Upper lobe of left lung (tissue), 6 donors: ENCODE data around the gene G6PC3. TPM values are rescaled to one million over a fixed set of nuclear protein-coding genes. Genes with fewer than 3 reads are reported as not detected.

Source experiments
- ATAC-seq, 2 donors: fragments of 200-7000 bp; cut with Tn5 transposase; one replicate each; pipeline ENCODE4 v1.9.1; 2022; ENCODE audit warnings: mild to moderate bottlenecking in 2 of 2, moderate library complexity in 2 of 2; ENCODE audit not compliant: low FRiP score in 2 of 2
- DNase-seq, 2 donors: peaks; one replicate each; pipeline ENCODE4 v3.0.0-alpha.2; 2019 to 2020
- H3K27ac ChIP-seq, 4 donors: fragments of 200-600 bp; sonication (generic); one replicate each; pipeline ENCODE4 v1.5.1; 2016 to 2019
- H3K27me3 ChIP-seq, 4 donors: fragments of 200-600 bp; sonication (generic); one replicate each; pipeline ENCODE4 v1.5.1; 2017 to 2019
- H3K36me3 ChIP-seq, 4 donors: fragments of 200-600 bp; sonication (generic); one replicate each; pipeline ENCODE4 v1.5.1; 2016 to 2019
- H3K4me1 ChIP-seq, 4 donors: fragments of 200-600 bp; sonication (generic); one replicate each; pipeline ENCODE4 v1.5.1; 2018 to 2019
- H3K4me3 ChIP-seq, 4 donors: fragments of 200-600 bp; sonication (generic); one replicate each; pipeline ENCODE4 v1.5.1; 2017 to 2019; ENCODE audit warnings: mild to moderate bottlenecking in 2 of 4, moderate library complexity in 1 of 4
- H3K9me3 ChIP-seq, 4 donors: fragments of 200-600 bp; sonication (generic); one replicate each; pipeline ENCODE4 v1.5.1; 2018 to 2019
- CTCF ChIP-seq, 6 experiments: fragments of 450-650 bp in 4 of 6; fragments of 200-600 bp in 2 of 6; sonication (generic) in 2 of 6; IDR thresholded peaks; one replicate each; pipeline ENCODE4 v1.5.1; 2016 to 2019; ENCODE audit warnings: antibody characterized with exemption in 6 of 6
- EP300 ChIP-seq, 4 donors: sonication (generic); formaldehyde crosslinking; IDR thresholded peaks; one replicate each; pipeline ENCODE4 v1.5.1; 2017; ENCODE audit warnings: antibody characterized with exemption in 4 of 4, control low read depth in 2 of 4
- POLR2A ChIP-seq, 4 donors: fragments of 450-650 bp; IDR thresholded peaks; one replicate each; pipeline ENCODE4 v1.5.1; 2016 to 2017; ENCODE audit warnings: antibody characterized with exemption in 4 of 4, mild to moderate bottlenecking in 2 of 4
- POLR2AphosphoS5 ChIP-seq, 2 donors: sonication (generic); formaldehyde crosslinking; IDR thresholded peaks; one replicate each; pipeline ENCODE4 v1.5.1; 2017; ENCODE audit warnings: antibody characterized with exemption in 2 of 2
- WGBS, 2 donors: methylation state at CpG; one replicate each; pipeline ENCODE4 v1.1.5; 2017 to 2018; 5-methylcytosine and 5-hydroxymethylcytosine counted together
- total RNA-seq, 6 donors: library from RNA; depleted of rRNA in 4 of 6; stranded (reverse); fragments of >200 nt in 4 of 6; gene quantifications; one replicate each; pipeline versions ENCODE4 v1.1.0 to v1.2.1, GENCODE V29; 2016 to 2021
- donor health status: DM: no; HTN: no; CAD: no; lungs with moderate emphysema.
- donor health status: DM: no; HTN: yes; CAD: no; lungs with severe emphysema.

Gene G6PC3
- total RNA-seq, 6 donors from 2014 or later: 16.8 to 63.0 (median 33.8) TPM

DNA sequence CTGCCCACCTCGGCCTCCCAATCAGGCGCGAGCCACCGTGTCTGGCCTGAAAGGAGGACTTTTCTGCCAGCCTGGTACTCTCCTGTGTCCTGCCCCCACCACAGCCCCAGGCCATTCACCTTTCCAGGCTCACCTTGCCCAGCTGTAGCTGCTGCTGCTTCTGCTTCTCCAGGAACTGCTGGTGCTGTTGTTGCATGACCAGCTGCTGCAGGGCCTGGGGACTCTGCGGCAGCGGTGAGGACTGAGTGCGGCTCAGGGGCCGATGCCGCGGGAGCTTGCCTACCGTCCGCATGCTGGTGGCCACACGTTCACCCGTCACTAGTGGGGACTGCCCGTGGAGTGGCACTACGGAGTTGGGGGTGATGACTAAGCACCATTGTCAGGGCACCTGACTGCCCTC lies 17.7 kb downstream of the G6PC3 start:
- H3K4me1 ChIP-seq: peaks cover 0 to 3% (median 0%) of the 10 kb centered on the region in 4 donors
- H3K27me3 ChIP-seq: no peaks in the 10 kb centered on the region
- H3K4me3 ChIP-seq: no peak overlapping the region
- peak in 1 of 2 donors; percentile 52 for DNase-seq
- H3K36me3 ChIP-seq: peaks cover 43 to 97% (median 76%) of the 10 kb centered on the region in 4 donors
- no peak overlapping the region for H3K27ac ChIP-seq
- 94 to 98% methylated on average over 14 of the region's 16 CpGs for WGBS, 2 donors
- no peak for ATAC-seq
- TF ChIP-seq CTCF (IDR thresholded peaks at IDR 0.05) (no peak), POLR2A (IDR thresholded peaks at IDR 0.05) (no peak), EP300 (IDR thresholded peaks at IDR 0.05) (no peak), POLR2AphosphoS5 (IDR thresholded peaks at IDR 0.05) (no peak)
- no peaks in the 10 kb centered on the region for H3K9me3 ChIP-seq

DNA sequence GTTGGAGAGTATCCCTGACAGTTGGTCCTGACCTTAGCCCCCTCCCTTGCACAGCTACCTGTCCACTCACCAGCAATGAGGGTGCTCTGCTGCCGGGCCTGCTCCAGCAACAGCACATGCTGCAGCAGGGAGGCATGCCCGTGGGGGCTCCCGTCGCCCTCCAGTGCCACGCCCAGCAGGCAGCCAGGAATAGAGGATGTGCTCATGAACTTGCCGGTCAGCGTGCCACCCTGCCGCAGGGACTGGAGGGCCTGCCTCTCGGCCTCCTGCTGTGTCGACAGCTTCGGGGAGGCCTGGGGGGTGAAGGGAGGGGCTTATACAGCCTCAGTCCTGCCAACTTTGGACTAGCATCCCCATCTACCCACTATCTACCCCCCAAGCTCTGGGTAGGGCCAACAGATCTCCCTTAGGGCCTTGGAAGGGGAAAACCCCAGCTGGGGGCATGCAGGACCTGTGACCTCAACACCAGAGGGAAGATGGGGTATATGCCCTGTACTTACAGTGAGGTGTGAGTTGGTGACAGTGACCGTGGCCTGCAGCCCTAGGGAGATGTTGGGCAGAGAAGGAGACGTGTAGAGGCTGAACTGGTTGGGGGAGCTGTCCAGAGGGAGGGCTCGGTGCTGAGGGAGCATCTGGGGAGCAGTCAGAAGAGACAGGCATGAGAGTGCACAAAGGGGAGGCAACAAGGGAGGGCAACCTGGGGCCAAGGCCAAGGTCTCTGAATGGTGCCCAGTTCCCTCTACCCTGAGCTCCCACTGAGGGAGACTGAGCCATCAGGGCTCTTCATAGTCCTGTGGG lies 20.9 kb downstream of the G6PC3 start:
- Histone ChIP-seq H3K4me1 (peaks cover 15 to 17% (median 17%) of the 10 kb centered on the region in 4 donors), H3K36me3 (peaks cover 34 to 70% (median 58%) of the 10 kb centered on the region in 4 donors), H3K27ac (no peak overlapping the region), H3K9me3 (no peaks in the 10 kb centered on the region), H3K27me3 (no peaks in the 10 kb centered on the region), H3K4me3 (no peak overlapping the region)
- ATAC-seq (no peak), DNase-seq (peak in 1 of 2 donors; percentile 68)
- 91% methylated on average over 3 to 14 of the region's 14 CpGs for WGBS, 2 donors
- TF ChIP-seq CTCF (IDR thresholded peaks at IDR 0.05) (no peak), POLR2A (IDR thresholded peaks at IDR 0.05) (no peak), EP300 (IDR thresholded peaks at IDR 0.05) (no peak), POLR2AphosphoS5 (IDR thresholded peaks at IDR 0.05) (no peak)

GRCh38 chr17:44092051-44092450 lies 21.5 kb downstream of the G6PC3 start:
- no peak overlapping the region for H3K27ac ChIP-seq
- H3K36me3 ChIP-seq: peaks cover 32 to 64% (median 55%) of the 10 kb centered on the region in 4 donors
- no peak for ATAC-seq
- DNase-seq: no peak
- TF ChIP-seq POLR2A (IDR thresholded peaks at IDR 0.05): no peak
- TF ChIP-seq EP300 (IDR thresholded peaks at IDR 0.05): no peak
- TF ChIP-seq CTCF (IDR thresholded peaks at IDR 0.05): no peak
- no peak for TF ChIP-seq POLR2AphosphoS5 (IDR thresholded peaks at IDR 0.05)
- no peaks in the 10 kb centered on the region for H3K9me3 ChIP-seq
- H3K4me1 ChIP-seq: peaks cover 21 to 23% (median 22%) of the 10 kb centered on the region in 4 donors
- no peaks in the 10 kb centered on the region for H3K27me3 ChIP-seq
- H3K4me3 ChIP-seq: no peak overlapping the region
- 90 to 93% methylated on average over 8 to 11 of the region's 11 CpGs for WGBS, 2 donors

GRCh38 chr17:44093231-44093900 lies 22.8 kb downstream of the G6PC3 start:
- no peak for ATAC-seq
- H3K4me1 ChIP-seq: peaks cover 31 to 36% (median 35%) of the 10 kb centered on the region in 4 donors
- no peak overlapping the region for H3K4me3 ChIP-seq
- WGBS, 2 donors: 92 to 96% methylated on average over 9 to 13 of the region's 21 CpGs
- no peaks in the 10 kb centered on the region for H3K27me3 ChIP-seq
- TF ChIP-seq EP300 (IDR thresholded peaks at IDR 0.05): no peak
- TF ChIP-seq CTCF (IDR thresholded peaks at IDR 0.05): no peak
- no peak for TF ChIP-seq POLR2A (IDR thresholded peaks at IDR 0.05)
- TF ChIP-seq POLR2AphosphoS5 (IDR thresholded peaks at IDR 0.05): no peak
- H3K36me3 ChIP-seq: peaks cover 28 to 54% (median 44%) of the 10 kb centered on the region in 4 donors
- no peak overlapping the region for H3K27ac ChIP-seq
- DNase-seq: peak in 1 of 2 donors; percentile 71
- no peaks in the 10 kb centered on the region for H3K9me3 ChIP-seq
